Thoracic aorta (tissue), 2 donors: Measurements from ENCODE around the gene CASQ1. TPM values are rescaled to one million over a fixed set of nuclear protein-coding genes. Genes with fewer than 3 reads are reported as not detected.

Experiments used
- ATAC-seq: fragments of 150-250 bp; one replicate; pipeline ENCODE4 v1.8.0; 2017; ENCODE audit warnings: low read depth; ENCODE audit not compliant: insufficient number of reproducible peaks, low FRiP score
- DNase-seq: peaks from one replicate; pipeline ENCODE4 v3.0.0-alpha.2; 2020; ENCODE audit warnings: low spot score
- H3K27ac ChIP-seq, 2 donors: fragments of 200-600 bp; sonication (generic); 1 replicate in 1 of 2; 2 replicates in 1 of 2; pipeline ENCODE4 v1.5.1; 2016; ENCODE audit warnings: mild to moderate bottlenecking in 2 of 2, moderate library complexity in 2 of 2
- H3K27me3 ChIP-seq: fragments of 200-600 bp; sonication (generic); replicated peaks from 2 replicates; pipeline ENCODE4 v1.6.0; 2016; ENCODE audit warnings: mild to moderate bottlenecking; ENCODE audit not compliant: insufficient read depth
- H3K36me3 ChIP-seq: fragments of 200-600 bp; sonication (generic); one replicate; pipeline ENCODE4 v1.5.1; 2016
- H3K4me1 ChIP-seq, 2 donors: fragments of 200-600 bp; sonication (generic); 1 replicate in 1 of 2; 2 replicates in 1 of 2; pipeline versions ENCODE4 v1.5.1 to v1.6.0; 2016; ENCODE audit warnings: low read depth in 2 of 2, mild to moderate bottlenecking in 1 of 2; ENCODE audit not compliant: control insufficient read depth in 1 of 2
- H3K4me3 ChIP-seq: fragments of 200-600 bp; sonication (generic); 2 replicates; pipeline ENCODE4 v1.5.1; 2016; ENCODE audit warnings: mild to moderate bottlenecking
- H3K9me3 ChIP-seq: fragments of 200-600 bp; sonication (generic); 2 replicates; pipeline ENCODE4 v1.5.1; 2016
- total RNA-seq, 2 donors: library from RNA; depleted of rRNA; stranded (reverse); fragments of >200 nt; gene quantifications; one replicate each; pipeline versions ENCODE4 v1.1.0 to v1.2.3, GENCODE V29; 2016
- TF ChIP-seq, protein P1 (sequence below): fragments of 200-600 bp; sonication (generic); IDR thresholded peaks from one replicate; pipeline ENCODE4 v1.5.1; 2019; ENCODE audit warnings: antibody characterized with exemption

CASQ1 gene
- total RNA-seq, 2 donors from 2014 or later, result 6.0 to 10.7 TPM

DNA sequence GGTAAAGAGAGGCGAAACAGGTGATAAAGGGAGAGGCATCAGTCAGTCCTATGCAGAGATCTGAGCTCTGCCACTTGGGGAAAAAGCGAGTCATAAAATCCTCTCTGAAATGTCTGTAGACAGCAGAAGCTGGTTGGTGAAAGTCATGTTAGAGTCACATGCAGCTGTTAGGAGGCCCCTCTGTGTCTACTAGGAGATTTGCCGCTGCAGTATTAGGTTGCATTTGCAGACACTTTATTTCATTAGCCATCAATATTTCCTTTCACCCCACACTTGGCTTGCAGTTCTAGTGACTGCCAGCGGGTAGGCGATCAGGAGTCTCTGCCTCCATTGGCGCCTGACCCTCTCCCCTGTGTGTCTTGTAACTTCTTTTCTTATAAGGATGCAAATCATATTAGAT lies 22.8 kb upstream of the CASQ1 start:
- Histone ChIP-seq H3K27ac (no peak overlapping the region), H3K9me3 (no peaks in the 10 kb centered on the region), H3K36me3 (no peaks in the 10 kb centered on the region), H3K4me1 (no peaks in the 10 kb centered on the region), H3K4me3 (no peak overlapping the region), H3K27me3 (no peaks in the 10 kb centered on the region)
- ATAC-seq, result no peak
- no peak for DNase-seq
- TF ChIP-seq, protein P1, sequence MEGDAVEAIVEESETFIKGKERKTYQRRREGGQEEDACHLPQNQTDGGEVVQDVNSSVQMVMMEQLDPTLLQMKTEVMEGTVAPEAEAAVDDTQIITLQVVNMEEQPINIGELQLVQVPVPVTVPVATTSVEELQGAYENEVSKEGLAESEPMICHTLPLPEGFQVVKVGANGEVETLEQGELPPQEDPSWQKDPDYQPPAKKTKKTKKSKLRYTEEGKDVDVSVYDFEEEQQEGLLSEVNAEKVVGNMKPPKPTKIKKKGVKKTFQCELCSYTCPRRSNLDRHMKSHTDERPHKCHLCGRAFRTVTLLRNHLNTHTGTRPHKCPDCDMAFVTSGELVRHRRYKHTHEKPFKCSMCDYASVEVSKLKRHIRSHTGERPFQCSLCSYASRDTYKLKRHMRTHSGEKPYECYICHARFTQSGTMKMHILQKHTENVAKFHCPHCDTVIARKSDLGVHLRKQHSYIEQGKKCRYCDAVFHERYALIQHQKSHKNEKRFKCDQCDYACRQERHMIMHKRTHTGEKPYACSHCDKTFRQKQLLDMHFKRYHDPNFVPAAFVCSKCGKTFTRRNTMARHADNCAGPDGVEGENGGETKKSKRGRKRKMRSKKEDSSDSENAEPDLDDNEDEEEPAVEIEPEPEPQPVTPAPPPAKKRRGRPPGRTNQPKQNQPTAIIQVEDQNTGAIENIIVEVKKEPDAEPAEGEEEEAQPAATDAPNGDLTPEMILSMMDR, result no peak

DNA sequence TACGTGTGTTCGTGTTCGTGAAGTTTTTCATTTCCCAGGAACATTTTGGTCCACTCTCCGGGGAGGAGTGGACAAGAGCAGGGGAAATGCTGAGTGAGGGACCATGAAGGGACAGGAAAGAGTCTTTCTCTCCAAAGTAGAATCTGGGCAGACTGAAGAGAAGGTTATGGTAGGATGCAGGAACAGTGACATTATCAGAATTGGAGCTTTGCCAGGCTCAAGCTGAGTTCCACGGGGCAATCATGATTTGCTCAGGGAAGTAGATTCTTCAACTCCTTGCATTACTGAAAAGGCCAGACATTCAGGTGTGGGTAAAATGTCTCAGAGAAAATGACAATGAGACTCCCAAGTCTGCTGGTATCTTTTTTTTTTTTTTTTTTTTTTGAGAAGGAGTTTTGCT lies 22.4 kb upstream of the CASQ1 start:
- Histone ChIP-seq H3K4me3 (no peak overlapping the region), H3K27ac (no peak overlapping the region), H3K36me3 (no peaks in the 10 kb centered on the region), H3K4me1 (no peaks in the 10 kb centered on the region), H3K9me3 (no peaks in the 10 kb centered on the region), H3K27me3 (no peaks in the 10 kb centered on the region)
- ATAC-seq, result no peak
- no peak for DNase-seq
- TF ChIP-seq, protein P1, result no peak

DNA sequence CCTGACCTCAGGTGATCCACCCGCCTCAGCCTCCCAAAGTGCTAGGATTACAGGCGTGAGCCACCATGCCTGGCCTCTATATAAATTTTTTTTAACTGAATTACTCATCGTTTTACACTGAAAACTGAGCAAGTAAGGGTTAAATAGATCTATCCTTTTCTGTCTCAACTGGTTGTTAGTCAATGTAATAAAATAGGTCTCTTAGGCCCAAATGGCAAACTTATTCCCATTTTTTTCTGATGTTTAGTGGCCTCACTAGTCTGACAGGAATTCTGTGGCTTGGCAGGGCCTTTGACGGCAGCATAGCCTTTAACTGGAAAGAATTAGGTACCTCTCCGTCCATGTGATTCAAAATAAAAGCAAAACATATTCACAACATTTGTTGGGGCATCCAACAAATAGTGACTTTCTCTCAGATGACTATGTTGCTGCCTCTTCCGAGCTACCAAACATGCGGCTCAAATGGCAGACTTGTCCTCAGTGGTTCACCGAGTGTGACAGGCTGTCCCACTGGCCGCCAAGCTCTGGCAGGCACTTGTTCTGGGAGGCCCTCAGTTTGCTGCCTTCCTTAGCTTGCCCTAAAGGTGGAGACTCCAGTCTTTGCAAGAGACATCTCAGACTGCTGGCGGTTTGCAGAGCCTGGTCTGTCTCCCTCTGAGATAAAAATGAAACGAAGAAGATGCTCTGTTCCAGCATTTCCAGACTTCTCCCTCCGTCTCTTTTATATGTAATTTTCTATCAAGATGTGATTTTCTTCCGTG lies 21.6 kb upstream of the CASQ1 start:
- H3K27ac ChIP-seq, result no peak overlapping the region
- H3K9me3 ChIP-seq, result no peaks in the 10 kb centered on the region
- DNase-seq (no peak), ATAC-seq (no peak)
- no peaks in the 10 kb centered on the region for H3K27me3 ChIP-seq
- TF ChIP-seq, protein P1, result no peak
- no peaks in the 10 kb centered on the region for H3K36me3 ChIP-seq
- no peaks in the 10 kb centered on the region for H3K4me1 ChIP-seq
- H3K4me3 ChIP-seq, result no peak overlapping the region

- no peaks in the 10 kb centered on the region for H3K4me1 ChIP-seq
- H3K27me3 ChIP-seq, result no peaks in the 10 kb centered on the region
- no peak overlapping the region for H3K4me3 ChIP-seq
- H3K27ac ChIP-seq, result no peak overlapping the region
- TF ChIP-seq, protein P1, result no peak
- DNase-seq, result no peak
- ATAC-seq, result no peak
- no peaks in the 10 kb centered on the region for H3K9me3 ChIP-seq
- H3K36me3 ChIP-seq, result no peaks in the 10 kb centered on the region
These were observed 20.6 kb upstream of the CASQ1 start for GRCh38 chr1:160169553-160170399.

DNA sequence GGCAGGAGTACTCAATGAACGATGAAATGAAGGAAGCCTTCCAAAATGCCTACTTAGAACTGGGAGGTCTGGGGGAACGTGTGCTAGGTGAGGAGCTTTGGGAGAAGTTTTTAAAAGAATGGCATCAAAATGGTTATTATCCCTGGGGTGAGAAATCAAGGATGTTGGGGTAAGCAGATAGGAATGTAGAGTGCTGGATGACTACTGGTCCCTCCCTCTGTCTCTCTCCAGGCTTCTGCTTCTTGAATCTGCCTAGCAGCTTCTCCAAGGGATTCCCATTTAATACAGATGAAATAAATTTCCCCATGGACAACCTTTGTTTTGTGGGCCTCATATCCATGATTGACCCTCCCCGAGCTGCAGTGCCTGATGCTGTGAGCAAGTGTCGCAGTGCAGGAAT lies 19.0 kb upstream of the CASQ1 start:
- Histone ChIP-seq H3K36me3 (no peaks in the 10 kb centered on the region), H3K4me1 (no peaks in the 10 kb centered on the region), H3K27ac (no peak overlapping the region), H3K27me3 (no peaks in the 10 kb centered on the region), H3K9me3 (no peaks in the 10 kb centered on the region), H3K4me3 (no peak overlapping the region)
- TF ChIP-seq, protein P1, result no peak
- ATAC-seq, result no peak
- no peak for DNase-seq
